Thymus (tissue), 14 donors: ENCODE data around the gene UNC119. TPM values are rescaled to one million over a fixed set of nuclear protein-coding genes. Genes with fewer than 3 reads are reported as not detected.

Experiments
- DNase-seq, 9 donors: peaks; one replicate each; pipeline ENCODE4 v3.0.0-alpha.2; 2013; ENCODE audit warnings: low spot score in 9 of 9, low read depth in 6 of 9, missing footprints in 1 of 9
- H3K27ac ChIP-seq, 2 donors: one replicate each; pipeline ENCODE4 v1.5.1; 2013; ENCODE audit warnings: control low read depth in 1 of 2, low read depth in 1 of 2, low read length in 1 of 2, mild to moderate bottlenecking in 1 of 2, moderate library complexity in 1 of 2
- H3K27me3 ChIP-seq, 2 donors: one replicate each; pipeline ENCODE4 v1.5.1; 2013; ENCODE audit warnings: low read length in 1 of 2; ENCODE audit not compliant: control insufficient read depth in 2 of 2, insufficient read depth in 1 of 2
- H3K36me3 ChIP-seq, 2 donors: one replicate each; pipeline ENCODE4 v1.5.1; 2013; ENCODE audit warnings: low read length in 1 of 2, mild to moderate bottlenecking in 1 of 2, moderate library complexity in 1 of 2; ENCODE audit not compliant: control insufficient read depth in 2 of 2, insufficient read depth in 2 of 2
- H3K4me1 ChIP-seq, 2 donors: one replicate each; pipeline ENCODE4 v1.5.1; 2013; ENCODE audit warnings: low read length in 2 of 2; ENCODE audit not compliant: control insufficient read depth in 2 of 2, insufficient read depth in 2 of 2
- H3K4me3 ChIP-seq, 2 donors: one replicate each; pipeline ENCODE4 v1.5.1; 2013; ENCODE audit warnings: low read length in 2 of 2, control low read depth in 1 of 2, mild to moderate bottlenecking in 1 of 2
- H3K9me3 ChIP-seq, 2 donors: one replicate each; pipeline ENCODE4 v1.5.1; 2013; ENCODE audit warnings: low read length in 1 of 2, mild to moderate bottlenecking in 1 of 2; ENCODE audit not compliant: control insufficient read depth in 2 of 2, insufficient read depth in 1 of 2
- WGBS: extraction: QIAGEN DNeasy Blood & Tissue Kit; methylation state at CpG from one replicate; pipeline ENCODE4 v1.1.7; 2013; 5-methylcytosine and 5-hydroxymethylcytosine counted together
- long read RNA-seq, 10 donors: transcript quantifications; one replicate each; lab custom pipeline, GENCODE V29; 2026
- polyA plus RNA-seq: library from polyadenylated mRNA; stranded (reverse); fragments of 200-250 nt; gene quantifications from one replicate; pipeline ENCODE4 v1.2.3, GENCODE V29; 2013
- total RNA-seq: library from RNA; stranded (reverse); fragments of 120-200 nt; gene quantifications from one replicate; pipeline ENCODE4 v1.2.4, GENCODE V29; 2013
- donor health status: healthy.

The UNC119 gene
- total RNA-seq (30.4 TPM), polyA plus RNA-seq (30.6 TPM)
- long read RNA-seq, donor 1, partial matches to known transcripts = 0 of 2 reads
- long read RNA-seq, donor 1, other reads (novel, unspliced or antisense) = 0 of 2 reads
- long read RNA-seq, donor 2 = 0 reads
- long read RNA-seq, donor 3, full-length matches to known transcripts = 26 of 36 reads
- long read RNA-seq, donor 3, partial matches to known transcripts = 10 of 36 reads
- long read RNA-seq, donor 3, other reads (novel, unspliced or antisense) = 0 of 36 reads
- long read RNA-seq, donor 4, full-length matches to known transcripts = 12 of 12 reads
- long read RNA-seq, donor 4, partial matches to known transcripts = 0 of 12 reads
- long read RNA-seq, donor 4, other reads (novel, unspliced or antisense) = 0 of 12 reads
- long read RNA-seq, donor 5, full-length matches to known transcripts = 32 of 32 reads
- long read RNA-seq, donor 5, partial matches to known transcripts = 0 of 32 reads
- long read RNA-seq, donor 5, other reads (novel, unspliced or antisense) = 0 of 32 reads
- long read RNA-seq, donor 6, transcript UNC119-202 (5 exons, 1,424 nt) = major isoform, 8 of 12 reads
- long read RNA-seq, donor 6, partial matches to known transcripts = 0 of 12 reads
- long read RNA-seq, donor 6, other reads (novel, unspliced or antisense) = 0 of 12 reads
- long read RNA-seq, donor 7, full-length matches to known transcripts = 14 of 14 reads
- long read RNA-seq, donor 7, partial matches to known transcripts = 0 of 14 reads
- long read RNA-seq, donor 7, other reads (novel, unspliced or antisense) = 0 of 14 reads
- long read RNA-seq, donor 8, partial matches to known transcripts = 0 of 3 reads
- long read RNA-seq, donor 8, other reads (novel, unspliced or antisense) = 0 of 3 reads
- long read RNA-seq, donor 9, transcript UNC119-202 (5 exons, 1,424 nt) = major isoform, 5 of 7 reads
- long read RNA-seq, donor 9, partial matches to known transcripts = 0 of 7 reads
- long read RNA-seq, donor 9, other reads (novel, unspliced or antisense) = 0 of 7 reads
- long read RNA-seq, donor 10, transcript UNC119-202 (5 exons, 1,424 nt) = major isoform, 7 of 10 reads
- long read RNA-seq, donor 10, partial matches to known transcripts = 0 of 10 reads
- long read RNA-seq, donor 10, other reads (novel, unspliced or antisense) = 0 of 10 reads

- Histone ChIP-seq H3K4me3 (peak within 1 kb of the TSS; percentile 48 to 81), H3K27ac (peak within 1 kb of the TSS in 1 of 2 donors; percentile 15), H3K27me3 (no peaks in the 10 kb centered on the region), H3K36me3 (peaks cover 37 to 45% of the 10 kb centered on the region in 2 donors), H3K9me3 (no peaks in the 10 kb centered on the region), H3K4me1 (peaks cover 20 to 48% of the 10 kb centered on the region in 2 donors)
- WGBS = 3% methylated on average over 67 of the region's 67 CpGs
- peak in 7 of 9 donors; percentile 62 to 88 (median 74) for DNase-seq
These were observed at the start of gene UNC119 for GRCh38 chr17:28552176-28552999. Gene UNC119, minus strand, starts transcription at chr17:28552624. Its CDS starts 67 bp downstream, at chr17:28552557.

GRCh38 chr17:28599311-28600184 lies 47.1 kb upstream of the UNC119 start:
- WGBS = 11% methylated on average over 40 of the region's 40 CpGs
- Histone ChIP-seq H3K27ac (peak overlapping the region; percentile 83 to 92), H3K9me3 (peaks cover 0 to 3% of the 10 kb centered on the region in 2 donors), H3K36me3 (peaks cover 0 to 3% of the 10 kb centered on the region in 2 donors), H3K4me1 (peaks cover 9 to 18% of the 10 kb centered on the region in 2 donors), H3K4me3 (peak overlapping the region; percentile 68 to 87), H3K27me3 (no peaks in the 10 kb centered on the region)
- DNase-seq = peak in 8 of 9 donors; percentile 16 to 66 (median 33)

- H3K9me3 ChIP-seq = peaks cover 0 to 3% of the 10 kb centered on the region in 2 donors
- peaks cover 9 to 18% of the 10 kb centered on the region in 2 donors for H3K4me1 ChIP-seq
- H3K36me3 ChIP-seq = peaks cover 0 to 3% of the 10 kb centered on the region in 2 donors
- no peaks in the 10 kb centered on the region for H3K27me3 ChIP-seq
- WGBS = under 1% methylated on average over 44 of the region's 44 CpGs
- DNase-seq = peak; percentile 79 to 96 (median 91)
- peak within 1 kb of the TSS; percentile 84 to 92 for H3K27ac ChIP-seq
- H3K4me3 ChIP-seq = peak within 1 kb of the TSS; percentile 68 to 87
These were observed 46.4 kb upstream of the UNC119 start, which contains the start of gene SPAG5 for GRCh38 chr17:28598799-28599310. Gene SPAG5, minus strand, starts transcription at chr17:28599025. Its CDS starts 79 bp downstream, at chr17:28598946.

- peaks cover 0 to 4% of the 10 kb centered on the region in 2 donors for H3K36me3 ChIP-seq
- H3K9me3 ChIP-seq = peaks cover 0 to 3% of the 10 kb centered on the region in 2 donors
- peak in 1 of 9 donors; percentile 11 for DNase-seq
- H3K27me3 ChIP-seq = no peaks in the 10 kb centered on the region
- peak overlapping the region; percentile 68 to 87 for H3K4me3 ChIP-seq
- H3K27ac ChIP-seq = peak overlapping the region; percentile 66 to 84
- 12% methylated on average over 17 of the region's 17 CpGs for WGBS
- H3K4me1 ChIP-seq = peaks cover 9 to 18% of the 10 kb centered on the region in 2 donors
These were observed 46.0 kb upstream of the UNC119 start for GRCh38 chr17:28598389-28598788.

GRCh38 chr17:28597606-28598383 lies 45.4 kb upstream of the UNC119 start:
- DNase-seq = peak in 1 of 9 donors; percentile 13
- Histone ChIP-seq H3K4me3 (peak overlapping the region; percentile 68 to 87), H3K27me3 (no peaks in the 10 kb centered on the region), H3K27ac (peak overlapping the region in 1 of 2 donors; percentile 84), H3K9me3 (peaks cover 0 to 3% of the 10 kb centered on the region in 2 donors), H3K36me3 (peaks cover 6% of the 10 kb centered on the region in 2 donors), H3K4me1 (peaks cover 9 to 18% of the 10 kb centered on the region in 2 donors)
- 63% methylated on average over 5 of the region's 5 CpGs for WGBS

GRCh38 chr17:28592260-28592659 lies 39.8 kb upstream of the UNC119 start:
- Histone ChIP-seq H3K36me3 (peaks cover 40 to 52% of the 10 kb centered on the region in 2 donors), H3K27me3 (no peaks in the 10 kb centered on the region), H3K4me1 (no peaks in the 10 kb centered on the region), H3K27ac (no peak overlapping the region), H3K4me3 (no peak overlapping the region), H3K9me3 (peaks cover 0 to 4% of the 10 kb centered on the region in 2 donors)
- no peak for DNase-seq
- WGBS = 98% methylated on average over 4 of the region's 4 CpGs

GRCh38 chr17:28585851-28586250 lies 33.4 kb upstream of the UNC119 start:
- H3K27me3 ChIP-seq = no peaks in the 10 kb centered on the region
- 94% methylated on average over 3 of the region's 3 CpGs for WGBS
- no peak for DNase-seq
- no peaks in the 10 kb centered on the region for H3K9me3 ChIP-seq
- H3K4me3 ChIP-seq = no peak overlapping the region
- no peak overlapping the region for H3K27ac ChIP-seq
- H3K36me3 ChIP-seq = peaks cover 59 to 83% of the 10 kb centered on the region in 2 donors
- H3K4me1 ChIP-seq = no peaks in the 10 kb centered on the region
